ENCODE results near the gene PTPRN2.
"Not testable (repeated sequence)": the region's sequence is repeated elsewhere in the genome, so short reads cannot be mapped to it uniquely, and the experiment has no call there.

The PTPRN2 gene

GRCh38 chr7:157739031-157739430 is 848.6 kb downstream of the PTPRN2 start:
- DNase-seq (ENCODE audit: low spot score), result no peak
- no peak for TF ChIP-seq CTCF (IDR thresholded peaks at IDR 0.05; ENCODE audit: extremely low read depth, insufficient read depth, missing control alignments)
- in situ Hi-C loops (cut with MboI; ENCODE audit: low pct_unique_long_range_greater_than_20kb, low sequenced_read_pairs, unreplicated experiment), result no loop called here

GRCh38 chr7:157738066-157738460 is 849.6 kb downstream of the PTPRN2 start:
- no peak for DNase-seq (ENCODE audit: low spot score)
- no peak for TF ChIP-seq CTCF (IDR thresholded peaks at IDR 0.05; ENCODE audit: extremely low read depth, insufficient read depth, missing control alignments)
- in situ Hi-C loops (cut with MboI; ENCODE audit: low pct_unique_long_range_greater_than_20kb, low sequenced_read_pairs, unreplicated experiment), result no loop called here

- in situ Hi-C loops (cut with MboI; ENCODE audit: low pct_unique_long_range_greater_than_20kb, low sequenced_read_pairs, unreplicated experiment), result no loop called here
- DNase-seq (ENCODE audit: low spot score), result no peak
- TF ChIP-seq CTCF (IDR thresholded peaks at IDR 0.05; ENCODE audit: extremely low read depth, insufficient read depth, missing control alignments), result no peak
Observed at GRCh38 chr7:157737151-157738065, 850.2 kb downstream of the PTPRN2 start.

GRCh38 chr7:157736341-157736740 is 851.3 kb downstream of the PTPRN2 start:
- DNase-seq (ENCODE audit: low spot score), result no peak
- in situ Hi-C loops (cut with MboI; ENCODE audit: low pct_unique_long_range_greater_than_20kb, low sequenced_read_pairs, unreplicated experiment), result no loop called here
- no peak for TF ChIP-seq CTCF (IDR thresholded peaks at IDR 0.05; ENCODE audit: extremely low read depth, insufficient read depth, missing control alignments)

GRCh38 chr7:157735826-157736225 is 851.8 kb downstream of the PTPRN2 start:
- no peak for TF ChIP-seq CTCF (IDR thresholded peaks at IDR 0.05; ENCODE audit: extremely low read depth, insufficient read depth, missing control alignments)
- no peak for DNase-seq (ENCODE audit: low spot score)
- in situ Hi-C loops (cut with MboI; ENCODE audit: low pct_unique_long_range_greater_than_20kb, low sequenced_read_pairs, unreplicated experiment), result no loop called here

- no peak for DNase-seq (ENCODE audit: low spot score)
- TF ChIP-seq CTCF (IDR thresholded peaks at IDR 0.05; ENCODE audit: extremely low read depth, insufficient read depth, missing control alignments), result no peak
- in situ Hi-C loops (cut with MboI; ENCODE audit: low pct_unique_long_range_greater_than_20kb, low sequenced_read_pairs, unreplicated experiment), result no loop called here
Observed at GRCh38 chr7:157734676-157735640, 852.7 kb downstream of the PTPRN2 start.

- in situ Hi-C loops (cut with MboI; ENCODE audit: low pct_unique_long_range_greater_than_20kb, low sequenced_read_pairs, unreplicated experiment); DNase-seq (ENCODE audit: low spot score): not testable (repeated sequence)
Observed at GRCh38 chr7:157733760-157734395, 853.7 kb downstream of the PTPRN2 start.
